HG03558 (cell line): ENCODE measurements around the gene PLP2.

Source experiments
- ATAC-seq: cut with Tn5 transposase; IDR thresholded peaks from one replicate; pipeline ENCODE4 v1.9.1; 2021; ENCODE audit warnings: moderate number of reproducible peaks; ENCODE audit not compliant: unreplicated experiment; ENCODE audit errors: extremely low read depth

PLP2 gene

GRCh38 chrX:49184294-49185281, 12.9 kb downstream of the PLP2 start:
- ATAC-seq: no peak

- ATAC-seq: no peak
These were observed 14.7 kb downstream of the PLP2 start, which contains the start of gene PRICKLE3 for GRCh38 chrX:49186125-49187027. TSS of gene PRICKLE3 (minus strand) at chrX:49186373. CDS start at chrX:49186297, 76 bp downstream.

- no peak for ATAC-seq
These were observed 15.3 kb downstream of the PLP2 start for GRCh38 chrX:49187028-49187394.

- no peak for ATAC-seq
These were observed 15.8 kb downstream of the PLP2 start for GRCh38 chrX:49187526-49187925.

GRCh38 chrX:49188468-49189076, 16.9 kb downstream of the PLP2 start:
- no peak for ATAC-seq

- no peak for ATAC-seq
These were observed 17.9 kb downstream of the PLP2 start for GRCh38 chrX:49189606-49190005.

- ATAC-seq: peak; percentile 78
These were observed 19.3 kb downstream of the PLP2 start for GRCh38 chrX:49190821-49191573.

GRCh38 chrX:49191574-49192011, 19.9 kb downstream of the PLP2 start:
- no peak for ATAC-seq

GRCh38 chrX:49192722-49193328, 21.1 kb downstream of the PLP2 start:
- no peak for ATAC-seq

GRCh38 chrX:49193542-49193964, 21.9 kb downstream of the PLP2 start:
- ATAC-seq: no peak

GRCh38 chrX:49197543-49198087, 25.9 kb downstream of the PLP2 start:
- ATAC-seq: no peak

GRCh38 chrX:49198540-49199314, 27.0 kb downstream of the PLP2 start:
- no peak for ATAC-seq

GRCh38 chrX:49199315-49199595, 27.6 kb downstream of the PLP2 start:
- ATAC-seq: no peak

GRCh38 chrX:49199906-49200771, 28.4 kb downstream of the PLP2 start, which contains the start of gene SYP:
TSS of gene SYP (minus strand) at chrX:49200193. CDS start at chrX:49200186, 7 bp downstream.
- ATAC-seq: peak; percentile 66

- ATAC-seq: no peak
These were observed 30.3 kb downstream of the PLP2 start for GRCh38 chrX:49202022-49202421.

GRCh38 chrX:49203536-49203935, 31.8 kb downstream of the PLP2 start:
- no peak for ATAC-seq

- ATAC-seq: no peak
These were observed 32.3 kb downstream of the PLP2 start for GRCh38 chrX:49204017-49204416.
